Lung (tissue), 12 donors: ENCODE data around the gene AKAP11. TPM values are rescaled to one million over a fixed set of nuclear protein-coding genes. Genes with fewer than 3 reads are reported as not detected.

Experiments used
- ATAC-seq: fragments of 200-7000 bp; cut with Tn5 transposase; one replicate; pipeline ENCODE4 v1.9.1; 2020; ENCODE audit warnings: moderate number of reproducible peaks; ENCODE audit not compliant: insufficient read depth, low FRiP score
- DNase-seq, 3 donors: peaks; one replicate each; pipeline ENCODE4 v3.0.0-alpha.2; 2013 to 2017
- H3K27ac ChIP-seq, 2 donors: one replicate each; pipeline ENCODE4 v1.5.1; 2013; ENCODE audit warnings: mild to moderate bottlenecking in 2 of 2, moderate library complexity in 2 of 2, control low read depth in 1 of 2, inconsistent platforms in 1 of 2, low read depth in 1 of 2, low read length in 1 of 2
- H3K27me3 ChIP-seq, 3 donors: one replicate each; pipeline ENCODE4 v1.5.1; 2013; ENCODE audit warnings: low read length in 2 of 3; ENCODE audit not compliant: control insufficient read depth in 3 of 3, insufficient read depth in 3 of 3
- H3K36me3 ChIP-seq, 4 donors: one replicate each; pipeline ENCODE4 v1.5.1; 2013; ENCODE audit warnings: low read length in 4 of 4, mild to moderate bottlenecking in 1 of 4, moderate library complexity in 1 of 4; ENCODE audit not compliant: control insufficient read depth in 4 of 4, insufficient read depth in 4 of 4
- H3K4me1 ChIP-seq, 5 donors: one replicate each; pipeline ENCODE4 v1.5.1; 2013; ENCODE audit warnings: low read length in 5 of 5, mild to moderate bottlenecking in 2 of 5, moderate library complexity in 1 of 5; ENCODE audit not compliant: control insufficient read depth in 5 of 5, insufficient read depth in 5 of 5
- H3K4me3 ChIP-seq: one replicate; pipeline ENCODE4 v1.5.1; 2013; ENCODE audit warnings: mild to moderate bottlenecking, control low read depth, moderate library complexity
- H3K9ac ChIP-seq, 2 donors: one replicate each; pipeline ENCODE4 v1.5.1; 2013; ENCODE audit warnings: low read length in 2 of 2, control low read depth in 1 of 2; ENCODE audit not compliant: insufficient read depth in 1 of 2
- H3K9me3 ChIP-seq, 4 donors: one replicate each; pipeline ENCODE4 v1.5.1; 2013; ENCODE audit warnings: low read length in 3 of 4, mild to moderate bottlenecking in 1 of 4, moderate library complexity in 1 of 4; ENCODE audit not compliant: control insufficient read depth in 4 of 4, insufficient read depth in 3 of 4
- WGBS, 2 donors: extraction: QIAGEN DNeasy Blood & Tissue Kit; methylation state at CpG; one replicate each; pipeline ENCODE4 v1.1.7; 2013; 5-methylcytosine and 5-hydroxymethylcytosine counted together
- polyA plus RNA-seq, 2 donors: library from polyadenylated mRNA; stranded (reverse); fragments of 200-250 nt; gene quantifications; one replicate each; pipeline ENCODE4 v1.2.1, GENCODE V29; 2013
- total RNA-seq, 2 donors: library from RNA; depleted of rRNA in 1 of 2; stranded (reverse); fragments of >200 nt in 1 of 2; gene quantifications; one replicate each; pipeline ENCODE4 v1.2.1, GENCODE V29; 2014 to 2021
- TF ChIP-seq, protein P1 (sequence below): IDR thresholded peaks from 2 replicates; pipeline ENCODE4 v1.5.1; 2012; ENCODE audit warnings: mild to moderate bottlenecking; ENCODE audit errors: control extremely low read depth, extremely low read depth
- donor health status: control.
- donor health status: control.
- donor health status: Bipolar disorder and iron deficiency.
- donor health status: healthy.
- donor health status: DM: yes; HTN: yes; CAD: no.

AKAP11 gene
- total and polyA plus RNA-seq, 4 donors: 6.8 to 60.1 (median 16.0) TPM

DNA sequence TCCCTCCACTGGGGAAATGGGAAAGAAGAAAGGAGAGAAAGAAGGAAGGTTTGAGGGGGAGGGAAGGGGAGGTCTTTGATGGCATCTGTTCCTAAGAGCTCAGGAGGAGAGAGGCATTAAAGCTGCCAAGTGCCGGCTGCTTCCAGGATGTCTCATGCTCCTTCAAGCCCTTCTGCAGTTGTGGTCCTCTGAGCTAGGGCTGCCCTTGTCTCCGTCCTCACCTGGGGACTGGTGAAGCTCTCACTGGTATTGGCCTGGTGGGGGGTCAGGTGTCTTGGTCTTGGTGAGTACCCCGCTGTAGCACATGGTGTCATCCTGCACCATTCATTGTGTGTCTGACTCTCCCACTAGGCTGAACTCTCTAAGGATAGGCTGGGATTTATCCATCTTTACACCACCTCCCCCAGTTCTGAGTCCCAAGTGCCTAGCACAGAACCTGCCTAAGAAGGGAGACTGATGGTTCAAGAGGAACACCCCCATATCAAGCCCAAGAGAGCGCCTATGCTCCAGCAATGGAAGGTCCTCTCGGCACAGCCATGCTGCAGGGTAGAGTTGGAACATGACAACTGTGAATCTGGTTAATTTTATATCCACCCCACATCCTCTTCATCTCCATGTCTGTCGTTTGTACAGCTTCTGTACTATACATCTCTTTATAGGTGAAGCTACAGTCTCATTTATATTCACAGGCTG is 83.7 kb downstream of the AKAP11 start:
- no peak for DNase-seq
- Histone ChIP-seq H3K4me3 (no peak overlapping the region), H3K9me3 (peaks cover 0 to 4% (median 0%) of the 10 kb centered on the region in 4 donors), H3K4me1 (no peaks in the 10 kb centered on the region), H3K27me3 (no peaks in the 10 kb centered on the region), H3K9ac (no peak overlapping the region), H3K36me3 (no peaks in the 10 kb centered on the region), H3K27ac (no peak overlapping the region)
- TF ChIP-seq, protein P1, sequence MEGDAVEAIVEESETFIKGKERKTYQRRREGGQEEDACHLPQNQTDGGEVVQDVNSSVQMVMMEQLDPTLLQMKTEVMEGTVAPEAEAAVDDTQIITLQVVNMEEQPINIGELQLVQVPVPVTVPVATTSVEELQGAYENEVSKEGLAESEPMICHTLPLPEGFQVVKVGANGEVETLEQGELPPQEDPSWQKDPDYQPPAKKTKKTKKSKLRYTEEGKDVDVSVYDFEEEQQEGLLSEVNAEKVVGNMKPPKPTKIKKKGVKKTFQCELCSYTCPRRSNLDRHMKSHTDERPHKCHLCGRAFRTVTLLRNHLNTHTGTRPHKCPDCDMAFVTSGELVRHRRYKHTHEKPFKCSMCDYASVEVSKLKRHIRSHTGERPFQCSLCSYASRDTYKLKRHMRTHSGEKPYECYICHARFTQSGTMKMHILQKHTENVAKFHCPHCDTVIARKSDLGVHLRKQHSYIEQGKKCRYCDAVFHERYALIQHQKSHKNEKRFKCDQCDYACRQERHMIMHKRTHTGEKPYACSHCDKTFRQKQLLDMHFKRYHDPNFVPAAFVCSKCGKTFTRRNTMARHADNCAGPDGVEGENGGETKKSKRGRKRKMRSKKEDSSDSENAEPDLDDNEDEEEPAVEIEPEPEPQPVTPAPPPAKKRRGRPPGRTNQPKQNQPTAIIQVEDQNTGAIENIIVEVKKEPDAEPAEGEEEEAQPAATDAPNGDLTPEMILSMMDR: no peak
- 93% methylated on average over 6 of the region's 6 CpGs for WGBS, 2 donors
- no peak for ATAC-seq

DNA sequence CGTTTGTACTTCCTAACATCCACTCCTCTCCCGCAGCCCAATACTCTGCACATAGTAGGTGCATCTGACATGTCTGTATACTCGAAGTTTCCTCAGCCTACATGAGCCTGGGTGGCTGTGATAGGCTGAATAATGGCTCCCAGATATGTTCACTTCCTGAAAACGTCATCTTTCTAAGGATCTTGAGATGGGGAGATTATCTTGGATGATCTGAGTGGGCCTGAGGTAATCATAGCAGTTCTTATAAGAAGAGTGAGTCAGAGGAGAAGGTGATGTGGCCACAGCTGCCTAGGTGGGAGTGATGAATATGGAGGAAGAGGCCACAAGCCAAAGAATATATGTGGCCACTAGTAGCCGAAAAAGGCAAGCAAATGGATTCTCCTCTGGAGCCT is 84.2 kb downstream of the AKAP11 start:
- DNase-seq (no peak), ATAC-seq (no peak)
- H3K9ac ChIP-seq: no peak overlapping the region
- TF ChIP-seq, protein P1: no peak
- no peaks in the 10 kb centered on the region for H3K36me3 ChIP-seq
- H3K4me3 ChIP-seq: no peak overlapping the region
- no peaks in the 10 kb centered on the region for H3K27me3 ChIP-seq
- H3K9me3 ChIP-seq: peaks cover 0 to 4% (median 0%) of the 10 kb centered on the region in 4 donors
- H3K4me1 ChIP-seq: no peaks in the 10 kb centered on the region
- no peak overlapping the region for H3K27ac ChIP-seq
- 85 to 89% methylated on average over 5 of the region's 5 CpGs for WGBS, 2 donors

DNA sequence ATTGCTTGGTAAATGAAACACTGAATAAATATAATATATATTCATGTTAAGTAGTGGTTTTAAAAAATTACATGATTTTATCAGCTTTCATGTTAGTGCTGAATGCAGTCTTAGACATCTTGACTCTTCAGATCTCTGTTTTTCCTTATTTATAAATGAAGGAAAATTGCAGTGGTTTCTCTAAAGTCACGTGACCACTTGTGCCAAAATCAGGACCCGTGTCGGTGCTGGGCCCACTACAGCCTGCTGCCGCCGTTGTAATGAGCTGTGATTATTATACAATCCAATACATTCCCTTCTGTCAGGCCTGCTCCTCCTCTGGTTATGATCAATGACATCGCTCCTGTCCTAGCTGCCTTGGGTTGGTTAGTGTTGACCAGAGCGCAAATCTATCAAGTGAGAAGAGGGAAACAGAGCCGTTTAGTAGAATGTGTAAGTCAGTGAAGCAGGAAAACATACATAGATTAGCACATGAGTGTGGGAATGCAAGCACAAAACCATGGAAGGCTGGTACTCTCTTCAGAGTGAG is 88.2 kb downstream of the AKAP11 start:
- H3K4me1 ChIP-seq: no peaks in the 10 kb centered on the region
- no peak overlapping the region for H3K4me3 ChIP-seq
- ATAC-seq (no peak), DNase-seq (no peak)
- peaks cover 0 to 1% (median 0%) of the 10 kb centered on the region in 4 donors for H3K9me3 ChIP-seq
- no peak overlapping the region for H3K9ac ChIP-seq
- no peaks in the 10 kb centered on the region for H3K27me3 ChIP-seq
- no peaks in the 10 kb centered on the region for H3K36me3 ChIP-seq
- TF ChIP-seq, protein P1: no peak
- WGBS, 2 donors: 77 to 82% methylated on average over 8 of the region's 8 CpGs
- no peak overlapping the region for H3K27ac ChIP-seq
